A549 (cell line): ENCODE data around the gene SCNN1B. TPM values are rescaled to one million over a fixed set of nuclear protein-coding genes. Genes with fewer than 3 reads are reported as not detected.

Experiments
- ATAC-seq, 2 experiments: fragments of 200-7000 bp in 1 of 2; fragments of >200 bp in 1 of 2; cut with Nextera tagmentation in 1 of 2; cut with Tn5 transposase in 1 of 2; 3 replicates each; pipeline versions ENCODE4 v1.8.0 to v1.9.1; 2018 to 2020; ENCODE audit warnings: mild to moderate bottlenecking in 1 of 2, moderate library complexity in 1 of 2
- CTCF ChIA-PET: fragments of 300-600 bp; sonication (Branson Sonifier 250); formaldehyde crosslinking; extraction: SDS; loops from one replicate; lab custom pipeline; 2021; ENCODE audit warnings: antibody characterized with exemption, inconsistent platforms; lab: Yijun Ruan, JAX
- POLR2A ChIA-PET: fragments of 350-600 bp; formaldehyde crosslinking; extraction: SDS; loops from one replicate; lab custom pipeline; 2021; ENCODE audit warnings: antibody characterized with exemption, inconsistent platforms; lab: Yijun Ruan, JAX
- DNase-seq, 2 experiments: peaks; one replicate each; pipeline versions ENCODE4 v3.0.0 to v3.0.0-alpha.2; 2011 to 2016; ENCODE audit warnings: low read depth in 1 of 2, low spot score in 1 of 2
- FAIRE-seq: peaks from 2 replicates; lab custom pipeline; 2011; peaks lifted over from hg19 to GRCh38; lab: Jason Lieb, UNC
- H3K27ac ChIP-seq, 2 experiments: fragments of >200 bp; sonication (Bioruptor Twin); formaldehyde crosslinking; 3 replicates each; pipeline ENCODE4 v1.5.1; 2016 to 2017
- H3K4me1 ChIP-seq: fragments of >200 bp; sonication (Bioruptor Twin); formaldehyde crosslinking; 3 replicates; pipeline ENCODE4 v1.6.1; 2016
- H3K4me2 ChIP-seq: fragments of >200 bp; sonication (Bioruptor Twin); formaldehyde crosslinking; 3 replicates; pipeline ENCODE4 v1.6.1; 2016
- H3K4me3 ChIP-seq: fragments of >200 bp; sonication (Bioruptor Twin); formaldehyde crosslinking; 3 replicates; pipeline ENCODE4 v1.5.1; 2016
- H3K9me3 ChIP-seq: fragments of >200 bp; sonication (Bioruptor Twin); formaldehyde crosslinking; 3 replicates; pipeline ENCODE4 v1.6.1; 2016
- BCL3 ChIP-seq: fragments of >200 bp; sonication (Bioruptor Twin); formaldehyde crosslinking; IDR thresholded peaks from 3 replicates; pipeline ENCODE4 v1.6.1; 2016
- BHLHE40 ChIP-seq: IDR thresholded peaks from 2 replicates; pipeline ENCODE4 v1.6.1; 2012; ENCODE audit warnings: low read depth, low read length, inconsistent platforms
- CBX2 ChIP-seq: fragments of 200-600 bp; sonication (generic); IDR thresholded peaks from 2 replicates; pipeline ENCODE4 v1.6.1; 2016; ENCODE audit warnings: low read depth, mild to moderate bottlenecking, borderline replicate concordance
- CHD2 ChIP-seq: fragments of 150-350 bp; IDR thresholded peaks from 2 replicates; pipeline ENCODE4 v1.6.1; 2014; ENCODE audit warnings: low read length; ENCODE audit not compliant: partially characterized antibody
- CHD4 ChIP-seq: fragments of 200-600 bp; sonication (generic); IDR thresholded peaks from 2 replicates; pipeline ENCODE4 v1.6.1; 2016; ENCODE audit warnings: antibody characterized with exemption, mild to moderate bottlenecking, borderline replicate concordance
- CTCF ChIP-seq: fragments of >200 bp; sonication (Bioruptor Twin); formaldehyde crosslinking; IDR thresholded peaks from 3 replicates; pipeline ENCODE4 v1.5.1; 2016
- EHMT2 ChIP-seq: fragments of 200-600 bp; sonication (generic); IDR thresholded peaks from 2 replicates; pipeline ENCODE4 v1.6.1; 2016; ENCODE audit warnings: antibody characterized with exemption, low read depth, mild to moderate bottlenecking, moderate library complexity
- ELK1 ChIP-seq: fragments of 150-350 bp; IDR thresholded peaks from 2 replicates; pipeline ENCODE4 v1.6.1; 2014; ENCODE audit warnings: low read depth, mild to moderate bottlenecking, low read length
- FOSB ChIP-seq: fragments of 250-450 bp; sonication (Bioruptor Pico); IDR thresholded peaks from 2 replicates; pipeline ENCODE4 v1.5.0; 2020; ENCODE audit warnings: mild to moderate bottlenecking, moderate library complexity
- FOSL2 ChIP-seq, 2 experiments: fragments of 450-650 bp in 1 of 2; fragments of >200 bp in 1 of 2; sonication (Bioruptor Twin) in 1 of 2; formaldehyde crosslinking; IDR thresholded peaks; 2 replicates each; pipeline versions ENCODE4 v1.5.0 to v1.6.1; 2016 to 2020; ENCODE audit warnings: mild to moderate bottlenecking in 1 of 2, moderate library complexity in 1 of 2
- FOXS1 ChIP-seq: fragments of 250-450 bp; sonication (Bioruptor Pico); IDR thresholded peaks from 2 replicates; pipeline ENCODE4 v1.5.0; 2020; ENCODE audit warnings: mild to moderate bottlenecking, moderate library complexity
- HDAC2 ChIP-seq: fragments of 200-600 bp; sonication (generic); IDR thresholded peaks from 2 replicates; pipeline ENCODE4 v1.6.1; 2016
- JUNB ChIP-seq: fragments of >200 bp; sonication (Bioruptor Twin); formaldehyde crosslinking; IDR thresholded peaks from 2 replicates; pipeline ENCODE4 v1.6.1; 2016
- KDM5A ChIP-seq: fragments of 200-600 bp; sonication (generic); IDR thresholded peaks from 2 replicates; pipeline ENCODE4 v1.6.1; 2016; ENCODE audit warnings: antibody characterized with exemption, mild to moderate bottlenecking
- MAFK ChIP-seq: fragments of 450-650 bp; IDR thresholded peaks from 2 replicates; pipeline ENCODE4 v1.6.1; 2014; ENCODE audit not compliant: partially characterized antibody
- NR3C1 ChIP-seq: fragments of >200 bp; sonication (Bioruptor Twin); formaldehyde crosslinking; IDR thresholded peaks from 3 replicates; pipeline ENCODE4 v1.6.1; 2017
- PHF8 ChIP-seq: fragments of 200-600 bp; sonication (generic); IDR thresholded peaks from 2 replicates; pipeline ENCODE4 v1.6.1; 2016; ENCODE audit warnings: low read depth, mild to moderate bottlenecking, antibody characterized with exemption, moderate library complexity, borderline replicate concordance
- POLR2A ChIP-seq: IDR thresholded peaks from 2 replicates; pipeline ENCODE4 v1.6.1; 2012; ENCODE audit warnings: mild to moderate bottlenecking, low read length
- POLR2AphosphoS2 ChIP-seq: conservative IDR thresholded peaks from 2 replicates; pipeline ENCODE4 v1.6.1; 2012; ENCODE audit warnings: low read length, improper control_type of control experiment, inconsistent platforms
- RAD21 ChIP-seq, 2 experiments: fragments of >200 bp in 1 of 2; sonication (Bioruptor Twin) in 1 of 2; formaldehyde crosslinking in 1 of 2; IDR thresholded peaks in 1 of 2; conservative IDR thresholded peaks in 1 of 2; 2 replicates in 1 of 2; 3 replicates in 1 of 2; pipeline ENCODE4 v1.6.1; 2012 to 2018; ENCODE audit warnings: inconsistent platforms in 1 of 2
- RFX5 ChIP-seq: fragments of 450-650 bp; IDR thresholded peaks from 2 replicates; pipeline ENCODE4 v1.7.1; 2014; ENCODE audit warnings: antibody characterized with exemption, mild to moderate bottlenecking, moderate library complexity
- RNF2 ChIP-seq: fragments of 200-600 bp; sonication (generic); IDR thresholded peaks from 2 replicates; pipeline ENCODE4 v1.6.1; 2016; ENCODE audit warnings: low read depth, mild to moderate bottlenecking, antibody characterized with exemption, moderate library complexity, borderline replicate concordance
- SMC3 ChIP-seq: fragments of >200 bp; sonication (Bioruptor Twin); formaldehyde crosslinking; IDR thresholded peaks from 3 replicates; pipeline ENCODE4 v1.6.1; 2018; ENCODE audit warnings: inconsistent platforms
- TFCP2L1 ChIP-seq: fragments of 250-450 bp; sonication (Bioruptor Pico); IDR thresholded peaks from 2 replicates; pipeline ENCODE4 v1.5.0; 2021; ENCODE audit warnings: mild to moderate bottlenecking
- TP53 ChIP-seq: fragments of 250-450 bp; sonication (Bioruptor Pico); IDR thresholded peaks from 2 replicates; pipeline ENCODE4 v1.5.0; 2021; ENCODE audit warnings: mild to moderate bottlenecking, moderate library complexity
- ZC3H11A ChIP-seq: fragments of 450-650 bp; IDR thresholded peaks from 2 replicates; pipeline ENCODE4 v1.6.1; 2014; ENCODE audit warnings: antibody characterized with exemption, mild to moderate bottlenecking
- WGBS: methylation state at CpG from one replicate; pipeline ENCODE4 v1.1.6; 2017; ENCODE audit errors: missing lambda C conversion rate; 5-methylcytosine and 5-hydroxymethylcytosine counted together
- polyA plus RNA-seq, 4 experiments: library from polyadenylated mRNA; depleted of rRNA in 3 of 4; stranded (reverse); fragments of >200 nt; fragmentation: RNase III in 1 of 4; extraction: RNeasy Plus Mini Kit Qiagen cat#74134 plus additional on column Dnase treatment in 1 of 4; gene quantifications; 2 replicates in 3 of 4; 3 replicates in 1 of 4; pipeline ENCODE4 v1.2.3, GENCODE V29; 2011 to 2017
- TF ChIP-seq, protein P1 (sequence below): fragments of >200 bp; sonication (Bioruptor Twin); formaldehyde crosslinking; IDR thresholded peaks from 2 replicates; pipeline ENCODE4 v1.6.1; 2016

The SCNN1B gene
- polyA plus RNA-seq, 2 of the 4 experiments (the other 2 are of a cell fraction), result 0.25 TPM; not detected in 1

DNA sequence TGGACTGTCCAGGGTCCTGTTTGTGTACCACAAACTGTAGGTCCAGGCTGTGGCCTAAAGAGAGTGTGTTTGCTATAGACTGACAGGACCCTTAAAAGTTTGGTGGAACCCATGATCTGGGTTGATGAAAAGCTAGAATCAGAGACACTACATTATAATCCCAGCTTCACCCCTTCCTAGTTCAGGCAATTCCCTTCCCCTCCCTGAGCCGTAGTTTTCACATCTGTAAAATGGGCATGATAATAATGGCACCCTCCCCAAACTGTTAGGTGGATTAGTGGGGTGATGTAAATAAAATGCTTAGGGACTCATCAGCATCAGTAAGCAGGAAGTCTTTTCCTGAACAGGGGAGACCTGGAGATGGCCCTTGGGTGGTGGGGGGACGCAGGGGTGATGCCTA lies 2.5 kb downstream of the SCNN1B start:
- TF ChIP-seq EHMT2 (no peak), FOSL2 (IDR thresholded peaks at IDR 0.05) (no peak), FOSL2 (CRISPR knock-in tag; IDR thresholded peaks at IDR 0.05) (no peak), RAD21 (conservative IDR thresholded peaks at IDR 0.05 in 1 of 2, IDR thresholded peaks at IDR 0.05 in 1 of 2) (no peak), BCL3 (no peak), POLR2A (no peak), RNF2 (no peak), CHD2 (no peak), NR3C1 (no peak), SMC3 (no peak), CHD4 (no peak), KDM5A (no peak), TFCP2L1 (CRISPR knock-in tag) (no peak), POLR2AphosphoS2 (no peak), MAFK (no peak), FOXS1 (CRISPR knock-in tag) (no peak), JUNB (no peak), PHF8 (no peak), ELK1 (no peak)
- TF ChIP-seq, all 56 proteins: peak for 0
- CTCF ChIA-PET, result no interaction called here
- no peak for FAIRE-seq
- no peak overlapping the region for H3K4me2 ChIP-seq
- H3K4me1 ChIP-seq, result peaks cover 5% of the 10 kb centered on the region; the same call in 2 of the 3 replicates
- POLR2A ChIA-PET, result no interaction called here
- WGBS, result 86% methylated on average over 2 of the region's 2 CpGs
- H3K4me3 ChIP-seq, result no peak overlapping the region
- no peaks in the 10 kb centered on the region for H3K9me3 ChIP-seq
- H3K27ac ChIP-seq, result no peak overlapping the region
- DNase-seq, result no peak
- ATAC-seq, result no peak

- H3K9me3 ChIP-seq, result no peaks in the 10 kb centered on the region
- H3K4me3 ChIP-seq, result no peak overlapping the region
- no peak overlapping the region for H3K27ac ChIP-seq
- CTCF ChIA-PET, result interaction anchor here (0.7 kb wide), 1 partner anchor 355 kb away, joined by 3 read pairs; no protein-coding TSS in a partner anchor
- FAIRE-seq (no peak), ATAC-seq (no peak), DNase-seq (no peak)
- WGBS, result 50% methylated on average over 7 of the region's 7 CpGs
- TF ChIP-seq ZC3H11A (no peak), EHMT2 (no peak), HDAC2 (no peak), RNF2 (no peak), TP53 (CRISPR knock-in tag) (no peak), POLR2A (no peak), POLR2AphosphoS2 (no peak), CHD4 (no peak), FOSB (no peak), TFCP2L1 (CRISPR knock-in tag) (no peak), CBX2 (no peak), FOSL2 (IDR thresholded peaks at IDR 0.05) (no peak), FOSL2 (CRISPR knock-in tag; IDR thresholded peaks at IDR 0.05) (no peak), RFX5 (no peak), BHLHE40 (no peak), JUNB (no peak), FOXS1 (CRISPR knock-in tag) (no peak), CTCF (no peak)
- TF ChIP-seq, protein P1, sequence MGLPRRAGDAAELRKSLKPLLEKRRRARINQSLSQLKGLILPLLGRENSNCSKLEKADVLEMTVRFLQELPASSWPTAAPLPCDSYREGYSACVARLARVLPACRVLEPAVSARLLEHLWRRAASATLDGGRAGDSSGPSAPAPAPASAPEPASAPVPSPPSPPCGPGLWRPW, result no peak
- peaks cover 5% of the 10 kb centered on the region; the same call in 2 of the 3 replicates for H3K4me1 ChIP-seq
- POLR2A ChIA-PET, result no interaction called here
- H3K4me2 ChIP-seq, result no peak overlapping the region
These were observed 4.3 kb downstream of the SCNN1B start for GRCh38 chr16:23306199-23307100.
